Naive thymus-derived CD8-positive, alpha-beta T cell (primary cell): Measurements from ENCODE around the gene NRXN3. TPM values are rescaled to one million over a fixed set of nuclear protein-coding genes. Genes with fewer than 3 reads are reported as not detected.

ENCODE experiments used
- ATAC-seq, 2 donors: fragments of 150-1000 bp; cut with Tn5 transposase in 1 of 2; sonication (Bioruptor Pico), chemical (Tn5 transposase) in 1 of 2; 1 replicate in 1 of 2; 2 replicates in 1 of 2; pipeline ENCODE4 v1.10.0; 2021; ENCODE audit warnings: mild to moderate bottlenecking in 2 of 2, moderate library complexity in 2 of 2
- POLR2A ChIA-PET: fragments of 350-600 bp; sonication (Branson Sonifier 250); formaldehyde crosslinking; loops from one replicate; lab custom pipeline; 2021; ENCODE audit warnings: antibody characterized with exemption; lab: Charles Lee
- DNase-seq, 10 donors: peaks; one replicate each; pipeline versions ENCODE4 v3.0.0 to v3.0.0-alpha.2; 2020 to 2022
- H3K27ac Mint-ChIP-seq, 10 donors: one replicate each; pipeline ENCODE4 v1.8.0; 2020 to 2022; ENCODE audit warnings: mild to moderate bottlenecking in 10 of 10, mixed read lengths in 10 of 10, moderate library complexity in 4 of 10, inconsistent platforms in 1 of 10
- H3K27me3 Mint-ChIP-seq, 5 donors: one replicate each; pipeline ENCODE4 v1.8.0; 2021 to 2022; ENCODE audit warnings: mixed read lengths in 5 of 5
- H3K36me3 Mint-ChIP-seq, 3 donors: one replicate each; pipeline ENCODE4 v1.8.0; 2020 to 2022; ENCODE audit warnings: mixed read lengths in 3 of 3, mild to moderate bottlenecking in 2 of 3, inconsistent platforms in 1 of 3
- H3K4me1 Mint-ChIP-seq, 4 donors: one replicate each; pipeline ENCODE4 v1.8.0; 2021 to 2022; ENCODE audit warnings: mixed read lengths in 4 of 4
- H3K4me3 Mint-ChIP-seq, 10 donors: one replicate each; pipeline ENCODE4 v1.8.0; 2020 to 2022; ENCODE audit warnings: mild to moderate bottlenecking in 10 of 10, mixed read lengths in 10 of 10, moderate library complexity in 6 of 10, inconsistent platforms in 1 of 10
- H3K9me3 Mint-ChIP-seq, 9 donors: one replicate each; pipeline ENCODE4 v1.8.0; 2020 to 2022; ENCODE audit warnings: mixed read lengths in 9 of 9, mild to moderate bottlenecking in 3 of 9, inconsistent platforms in 1 of 9, moderate library complexity in 1 of 9
- polyA plus RNA-seq, 3 donors: library from polyadenylated mRNA; unstranded; fragments of 300-500 nt; fragmentation: Illumina TruSeq; gene quantifications; one replicate each; pipeline ENCODE4 v1.2.3, GENCODE V29; 2021
- total RNA-seq, 8 experiments: library from RNA in 2 of 8; stranded (reverse) in 2 of 8; gene quantifications; one replicate each; pipeline ENCODE4 v1.2.3 and lab custom pipeline; 2021 to 2026

NRXN3 gene
- total and polyA plus RNA-seq, 5 experiments from 2014 or later: not detected

- peaks cover 0 to 16% (median 2%) of the 10 kb centered on the region in 5 donors for H3K27me3 Mint-ChIP-seq
- no peak for ATAC-seq
Observed at GRCh38 chr14:79028281-79028680, 858.1 kb downstream of the NRXN3 start.

GRCh38 chr14:79036441-79036840, 866.3 kb downstream of the NRXN3 start:
- peaks cover 0 to 7% (median 0%) of the 10 kb centered on the region in 3 donors for H3K36me3 Mint-ChIP-seq

More at GRCh38 chr14:79028281-79028680, 858.1 kb downstream of the NRXN3 start:
- POLR2A ChIA-PET: no interaction called here
- no peaks in the 10 kb centered on the region for H3K4me1 Mint-ChIP-seq
- no peak for DNase-seq
- no peak overlapping the region for H3K27ac Mint-ChIP-seq
- H3K36me3 Mint-ChIP-seq: no peaks in the 10 kb centered on the region
- no peak overlapping the region for H3K4me3 Mint-ChIP-seq
- H3K9me3 Mint-ChIP-seq: peaks cover 0 to 32% (median 2%) of the 10 kb centered on the region in 9 donors

GRCh38 chr14:79037106-79037505, 866.9 kb downstream of the NRXN3 start:
- H3K27ac Mint-ChIP-seq: no peak overlapping the region
- H3K36me3 Mint-ChIP-seq: peaks cover 0 to 7% (median 0%) of the 10 kb centered on the region in 3 donors
- peaks cover 1 to 33% (median 9%) of the 10 kb centered on the region in 9 donors for H3K9me3 Mint-ChIP-seq
- no peak overlapping the region for H3K4me3 Mint-ChIP-seq
- no peaks in the 10 kb centered on the region for H3K4me1 Mint-ChIP-seq
- no peak for ATAC-seq
- no peak for DNase-seq
- POLR2A ChIA-PET: no interaction called here
- H3K27me3 Mint-ChIP-seq: peaks cover 0 to 9% (median 3%) of the 10 kb centered on the region in 5 donors

More at GRCh38 chr14:79036441-79036840, 866.3 kb downstream of the NRXN3 start:
- DNase-seq (no peak), ATAC-seq (no peak)
- H3K4me3 Mint-ChIP-seq: no peak overlapping the region
- H3K27me3 Mint-ChIP-seq: peaks cover 0 to 9% (median 3%) of the 10 kb centered on the region in 5 donors
- peak overlapping the region in 1 of 10 donors; percentile 40 for H3K27ac Mint-ChIP-seq
- H3K4me1 Mint-ChIP-seq: no peaks in the 10 kb centered on the region
- POLR2A ChIA-PET: no interaction called here
- peaks cover 1 to 29% (median 9%) of the 10 kb centered on the region in 9 donors for H3K9me3 Mint-ChIP-seq

DNA sequence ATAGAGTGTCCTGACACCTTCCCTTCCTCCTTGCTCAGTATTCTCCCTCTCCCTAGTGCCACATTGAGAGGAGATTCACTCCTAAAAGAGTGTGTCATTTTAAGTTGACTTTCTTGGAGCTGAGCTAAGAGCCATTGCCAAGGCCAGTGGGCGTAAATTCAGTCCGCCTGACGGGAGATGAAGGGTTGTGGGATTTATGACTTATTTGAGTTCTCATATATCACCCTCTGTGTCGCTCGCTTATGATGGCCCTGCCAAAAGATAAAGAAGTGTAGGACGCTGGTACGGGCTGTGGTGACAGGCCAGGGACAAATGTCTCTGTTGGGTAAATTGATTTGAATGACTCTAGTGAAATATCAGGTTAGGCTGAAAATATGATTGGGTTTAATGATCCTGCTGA, 867.4 kb downstream of the NRXN3 start:
- peaks cover 0 to 7% (median 0%) of the 10 kb centered on the region in 3 donors for H3K36me3 Mint-ChIP-seq
- no peak overlapping the region for H3K27ac Mint-ChIP-seq
- H3K4me3 Mint-ChIP-seq: no peak overlapping the region
- H3K9me3 Mint-ChIP-seq: peaks cover 1 to 31% (median 9%) of the 10 kb centered on the region in 9 donors
- DNase-seq (no peak), ATAC-seq (no peak)
- no peaks in the 10 kb centered on the region for H3K4me1 Mint-ChIP-seq
- POLR2A ChIA-PET: no interaction called here
- H3K27me3 Mint-ChIP-seq: peaks cover 0 to 9% (median 3%) of the 10 kb centered on the region in 5 donors

- ATAC-seq: no peak
- POLR2A ChIA-PET: no interaction called here
- Mint-ChIP-seq H3K9me3 (peaks cover 1 to 23% (median 9%) of the 10 kb centered on the region in 9 donors), H3K27me3 (peaks cover 0 to 9% (median 3%) of the 10 kb centered on the region in 5 donors), H3K4me1 (no peaks in the 10 kb centered on the region), H3K4me3 (no peak overlapping the region), H3K27ac (no peak overlapping the region), H3K36me3 (peaks cover 0 to 7% (median 0%) of the 10 kb centered on the region in 3 donors)
- DNase-seq: no peak
Observed at GRCh38 chr14:79040790-79041189, 870.6 kb downstream of the NRXN3 start.

GRCh38 chr14:79043194-79043889, 873.2 kb downstream of the NRXN3 start:
- Mint-ChIP-seq H3K4me3 (no peak overlapping the region), H3K4me1 (no peaks in the 10 kb centered on the region), H3K27me3 (peaks cover 0 to 3% (median 0%) of the 10 kb centered on the region in 5 donors), H3K36me3 (peaks cover 0 to 7% (median 0%) of the 10 kb centered on the region in 3 donors), H3K9me3 (peaks cover 0 to 23% (median 9%) of the 10 kb centered on the region in 9 donors), H3K27ac (no peak overlapping the region)
- POLR2A ChIA-PET: no interaction called here
- ATAC-seq (no peak), DNase-seq (no peak)

GRCh38 chr14:79044894-79045624, 874.9 kb downstream of the NRXN3 start:
- peaks cover 0 to 7% (median 0%) of the 10 kb centered on the region in 3 donors for H3K36me3 Mint-ChIP-seq
- no peak overlapping the region for H3K4me3 Mint-ChIP-seq
- DNase-seq (no peak), ATAC-seq (no peak)
- H3K27ac Mint-ChIP-seq: peak overlapping the region in 1 of 10 donors; percentile 64
- peaks cover 0 to 3% (median 0%) of the 10 kb centered on the region in 5 donors for H3K27me3 Mint-ChIP-seq
- POLR2A ChIA-PET: no interaction called here
- peaks cover 0 to 19% (median 9%) of the 10 kb centered on the region in 9 donors for H3K9me3 Mint-ChIP-seq
- no peaks in the 10 kb centered on the region for H3K4me1 Mint-ChIP-seq

DNA sequence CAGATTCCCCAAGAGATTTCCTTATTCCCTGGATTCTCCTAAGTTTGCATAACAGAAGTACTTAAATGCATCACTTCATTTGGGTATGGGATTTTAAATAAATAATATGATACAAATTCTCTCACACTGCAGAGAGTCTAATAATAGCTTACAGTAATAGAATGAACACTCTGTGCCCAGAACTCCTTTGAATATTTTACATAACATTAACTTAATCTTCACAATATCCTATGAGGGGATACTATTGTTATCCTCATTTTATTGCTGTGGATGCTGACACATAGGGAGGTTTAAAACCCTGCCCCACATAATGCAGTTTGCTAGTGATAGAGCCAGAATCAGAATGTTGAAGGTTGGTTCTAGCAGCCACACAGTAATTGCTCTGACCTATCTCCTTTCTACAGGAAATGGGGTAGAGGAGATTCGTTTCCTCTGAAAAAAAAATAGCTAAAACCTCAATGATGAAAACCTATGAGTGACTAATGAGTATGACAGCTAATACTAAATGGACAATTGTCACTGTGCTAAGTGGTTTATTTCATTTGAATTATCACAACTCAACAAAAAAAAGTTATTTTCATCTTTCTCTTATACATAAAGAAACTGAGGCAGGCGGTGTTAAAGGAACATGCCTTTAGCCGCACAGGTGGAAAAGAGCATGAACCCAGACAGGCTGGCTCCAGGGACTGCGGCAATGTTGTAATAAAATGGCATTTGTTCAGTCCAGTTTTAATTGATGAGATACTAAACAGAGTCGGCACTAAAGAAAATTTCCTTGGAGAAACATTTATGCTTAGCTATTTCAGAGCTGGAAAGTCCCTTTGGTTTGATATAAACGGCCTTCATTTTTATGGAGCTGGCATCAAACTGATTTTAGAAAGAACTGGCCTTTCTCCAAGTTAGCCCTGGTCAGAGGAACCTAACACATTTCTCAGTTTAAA, 880.9 kb downstream of the NRXN3 start:
- Mint-ChIP-seq H3K4me1 (no peaks in the 10 kb centered on the region), H3K4me3 (no peak overlapping the region), H3K36me3 (no peaks in the 10 kb centered on the region), H3K9me3 (peaks cover 0 to 4% (median 0%) of the 10 kb centered on the region in 9 donors), H3K27me3 (peaks cover 0 to 4% (median 0%) of the 10 kb centered on the region in 5 donors), H3K27ac (no peak overlapping the region)
- no peak for DNase-seq
- no peak for ATAC-seq
- POLR2A ChIA-PET: no interaction called here

GRCh38 chr14:79051742-79052141, 881.6 kb downstream of the NRXN3 start:
- no peak for ATAC-seq
- no peak overlapping the region for H3K4me3 Mint-ChIP-seq
- POLR2A ChIA-PET: no interaction called here

GRCh38 chr14:79056879-79057278, 886.7 kb downstream of the NRXN3 start:
- DNase-seq (no peak), ATAC-seq (no peak)
- no peaks in the 10 kb centered on the region for H3K4me1 Mint-ChIP-seq
- H3K27ac Mint-ChIP-seq: no peak overlapping the region
- no peak overlapping the region for H3K4me3 Mint-ChIP-seq
- POLR2A ChIA-PET: no interaction called here
- H3K9me3 Mint-ChIP-seq: peaks cover 0 to 21% (median 4%) of the 10 kb centered on the region in 9 donors
- no peaks in the 10 kb centered on the region for H3K36me3 Mint-ChIP-seq
- peaks cover 0 to 7% (median 0%) of the 10 kb centered on the region in 5 donors for H3K27me3 Mint-ChIP-seq

More at GRCh38 chr14:79051742-79052141, 881.6 kb downstream of the NRXN3 start:
- Mint-ChIP-seq H3K27ac (no peak overlapping the region), H3K27me3 (peaks cover 0 to 4% (median 0%) of the 10 kb centered on the region in 5 donors), H3K36me3 (no peaks in the 10 kb centered on the region), H3K9me3 (peaks cover 0 to 10% (median 0%) of the 10 kb centered on the region in 9 donors), H3K4me1 (no peaks in the 10 kb centered on the region)
- DNase-seq: no peak

DNA sequence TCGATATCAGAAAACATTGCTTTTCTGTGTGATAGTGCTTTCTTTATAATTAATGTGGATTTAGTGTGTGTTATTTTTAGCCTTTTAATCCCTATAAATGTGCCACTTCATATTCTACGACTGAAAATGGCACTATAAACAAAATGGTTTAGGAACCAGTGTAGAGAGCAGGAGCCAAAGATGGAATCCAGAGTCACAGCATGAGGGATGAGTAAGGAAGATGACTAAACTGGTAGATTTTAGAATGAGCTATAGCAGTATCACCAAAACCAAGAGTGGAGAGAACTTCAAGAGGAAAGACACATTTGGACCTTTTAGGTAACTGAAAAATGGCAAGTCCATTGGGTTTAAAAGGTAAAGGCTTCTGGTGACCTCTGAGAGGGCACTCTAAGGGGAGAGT, 887.2 kb downstream of the NRXN3 start:
- Mint-ChIP-seq H3K4me1 (no peaks in the 10 kb centered on the region), H3K4me3 (no peak overlapping the region), H3K27me3 (peaks cover 0 to 7% (median 0%) of the 10 kb centered on the region in 5 donors), H3K9me3 (peaks cover 0 to 21% (median 4%) of the 10 kb centered on the region in 9 donors), H3K27ac (no peak overlapping the region), H3K36me3 (no peaks in the 10 kb centered on the region)
- DNase-seq (no peak), ATAC-seq (no peak)
- POLR2A ChIA-PET: no interaction called here

GRCh38 chr14:79062226-79062625, 892.1 kb downstream of the NRXN3 start:
- POLR2A ChIA-PET: no interaction called here
- ATAC-seq (no peak), DNase-seq (no peak)
- H3K27me3 Mint-ChIP-seq: peaks cover 0 to 3% (median 0%) of the 10 kb centered on the region in 5 donors
- H3K27ac Mint-ChIP-seq: no peak overlapping the region
- no peak overlapping the region for H3K4me3 Mint-ChIP-seq
- peaks cover 0 to 14% (median 7%) of the 10 kb centered on the region in 9 donors for H3K9me3 Mint-ChIP-seq
- H3K4me1 Mint-ChIP-seq: no peaks in the 10 kb centered on the region
- no peaks in the 10 kb centered on the region for H3K36me3 Mint-ChIP-seq
